Mesenchymal stem cell (in vitro differentiated cells and primary cell): ENCODE data around the gene COL4A1.

ENCODE experiments used
- DNase-seq: peaks from one replicate; pipeline ENCODE4 v3.0.0-alpha.2; 2013
- H2AFZ ChIP-seq: one replicate; pipeline ENCODE4 v1.6.1; 2013; ENCODE audit warnings: low read depth, mild to moderate bottlenecking, control low read depth, inconsistent platforms, low read length, moderate library complexity
- H2AK5ac ChIP-seq: 2 replicates; pipeline ENCODE4 v1.6.1; 2013; ENCODE audit warnings: low read length, moderate library complexity, mild to moderate bottlenecking, inconsistent platforms; ENCODE audit not compliant: severe bottlenecking
- H2BK120ac ChIP-seq: one replicate; pipeline ENCODE4 v1.6.1; 2013; ENCODE audit warnings: low read depth, mild to moderate bottlenecking, inconsistent platforms, low read length, moderate library complexity
- H2BK12ac ChIP-seq, 2 experiments: one replicate each; pipeline ENCODE4 v1.6.1; 2013; ENCODE audit warnings: inconsistent platforms in 2 of 2, low read length in 2 of 2, mild to moderate bottlenecking in 2 of 2, moderate library complexity in 2 of 2, control low read depth in 1 of 2
- H2BK15ac ChIP-seq: one replicate; pipeline ENCODE4 v1.6.1; 2013; ENCODE audit warnings: mild to moderate bottlenecking, low read depth, inconsistent platforms; ENCODE audit not compliant: poor library complexity, severe bottlenecking
- H2BK5ac ChIP-seq: 2 replicates; pipeline ENCODE4 v1.6.1; 2013; ENCODE audit warnings: low read depth, mild to moderate bottlenecking, low read length, control low read depth, inconsistent platforms; ENCODE audit not compliant: poor library complexity, severe bottlenecking
- H3K14ac ChIP-seq, 2 experiments: one replicate each; pipeline ENCODE4 v1.6.1; 2013; ENCODE audit warnings: inconsistent platforms in 2 of 2, low read length in 2 of 2, control low read depth in 1 of 2, mild to moderate bottlenecking in 1 of 2, moderate library complexity in 1 of 2
- H3K18ac ChIP-seq, 2 experiments: one replicate each; pipeline ENCODE4 v1.6.1; 2013; ENCODE audit warnings: inconsistent platforms in 2 of 2, low read length in 2 of 2, control low read depth in 1 of 2, low read depth in 1 of 2, mild to moderate bottlenecking in 1 of 2
- H3K23ac ChIP-seq, 2 experiments: one replicate each; pipeline ENCODE4 v1.6.1; 2013; ENCODE audit warnings: inconsistent platforms in 2 of 2, low read length in 2 of 2, mild to moderate bottlenecking in 2 of 2, moderate library complexity in 2 of 2, control low read depth in 1 of 2
- H3K27ac ChIP-seq: 2 replicates; pipeline ENCODE4 v1.5.1; 2013; ENCODE audit warnings: mild to moderate bottlenecking, moderate library complexity, low read length, control low read depth, inconsistent platforms; ENCODE audit not compliant: poor library complexity, severe bottlenecking
- H3K27me3 ChIP-seq, 2 experiments: 2 replicates each; pipeline versions ENCODE4 v1.6.1 to v1.7.0; 2013; ENCODE audit warnings: low read length in 2 of 2, mild to moderate bottlenecking in 2 of 2, moderate library complexity in 2 of 2, control low read depth in 1 of 2, inconsistent platforms in 1 of 2; ENCODE audit not compliant: control insufficient read depth in 1 of 2, insufficient read depth in 1 of 2
- H3K36me3 ChIP-seq, 2 experiments: 2 replicates each; pipeline versions ENCODE4 v1.6.1 to v1.7.0; 2013; ENCODE audit warnings: low read length in 2 of 2, control low read depth in 1 of 2, inconsistent platforms in 1 of 2, low read depth in 1 of 2, mild to moderate bottlenecking in 1 of 2; ENCODE audit not compliant: insufficient read depth in 2 of 2, control insufficient read depth in 1 of 2
- H3K4ac ChIP-seq, 2 experiments: one replicate each; pipeline ENCODE4 v1.6.1; 2013; ENCODE audit warnings: inconsistent platforms in 2 of 2, low read length in 2 of 2, mild to moderate bottlenecking in 2 of 2, moderate library complexity in 2 of 2, control low read depth in 1 of 2, low read depth in 1 of 2
- H3K4me1 ChIP-seq: 2 replicates; pipeline ENCODE4 v1.6.1; 2013; ENCODE audit warnings: low read depth, low read length, control low read depth; ENCODE audit not compliant: control insufficient read depth, insufficient read depth
- H3K4me2 ChIP-seq: 2 replicates; pipeline ENCODE4 v1.6.1; 2013; ENCODE audit warnings: low read length, mild to moderate bottlenecking, inconsistent platforms; ENCODE audit not compliant: poor library complexity, severe bottlenecking
- H3K4me3 ChIP-seq, 2 experiments: 2 replicates each; pipeline versions ENCODE4 v1.5.1 to v1.7.0; 2013; ENCODE audit warnings: low read length in 2 of 2, mild to moderate bottlenecking in 2 of 2, control low read depth in 1 of 2, low read depth in 1 of 2; ENCODE audit not compliant: insufficient read depth in 1 of 2
- H3K79me1 ChIP-seq: replicated peaks from 2 replicates; pipeline ENCODE4 v1.6.1; 2013; ENCODE audit warnings: mild to moderate bottlenecking, control low read depth, low read length, inconsistent platforms; ENCODE audit not compliant: poor library complexity, severe bottlenecking
- H3K9ac ChIP-seq: 2 replicates; pipeline ENCODE4 v1.7.0; 2013; ENCODE audit warnings: mild to moderate bottlenecking, low read length, moderate library complexity
- H3K9me3 ChIP-seq: 2 replicates; pipeline ENCODE4 v1.7.0; 2013; ENCODE audit warnings: mild to moderate bottlenecking, low read length; ENCODE audit not compliant: control insufficient read depth
- H4K8ac ChIP-seq: one replicate; pipeline ENCODE4 v1.6.1; 2013; ENCODE audit warnings: inconsistent platforms, mild to moderate bottlenecking, low read length, moderate library complexity
- H4K91ac ChIP-seq: one replicate; pipeline ENCODE4 v1.6.1; 2013; ENCODE audit warnings: mild to moderate bottlenecking, low read length, inconsistent platforms
- WGBS: methylation state at CpG from one replicate; pipeline ENCODE4 v1.1.7; 2013; ENCODE audit warnings: mixed read lengths; 5-methylcytosine and 5-hydroxymethylcytosine counted together

The COL4A1 gene

DNA sequence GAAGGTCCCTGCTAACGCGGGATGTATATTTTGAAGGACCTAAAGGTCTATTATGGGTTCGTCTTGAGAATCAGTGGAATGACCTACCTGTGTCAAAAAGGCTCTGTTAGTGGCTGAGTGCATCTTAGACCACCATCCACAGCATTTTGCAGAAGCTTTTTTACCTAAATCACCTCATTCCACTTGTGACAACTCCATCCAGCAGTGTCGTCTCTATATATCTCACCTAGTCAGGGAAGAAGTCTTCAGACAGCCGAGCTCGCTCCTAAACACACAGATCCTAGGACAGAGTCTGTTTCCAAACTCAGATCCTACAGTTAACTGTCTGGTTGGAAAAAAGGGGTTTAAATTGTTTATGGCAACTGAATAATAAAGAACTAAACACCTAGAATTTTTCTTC is 33.7 kb downstream of the COL4A1 start:
- H2AK5ac ChIP-seq = no peak overlapping the region

DNA sequence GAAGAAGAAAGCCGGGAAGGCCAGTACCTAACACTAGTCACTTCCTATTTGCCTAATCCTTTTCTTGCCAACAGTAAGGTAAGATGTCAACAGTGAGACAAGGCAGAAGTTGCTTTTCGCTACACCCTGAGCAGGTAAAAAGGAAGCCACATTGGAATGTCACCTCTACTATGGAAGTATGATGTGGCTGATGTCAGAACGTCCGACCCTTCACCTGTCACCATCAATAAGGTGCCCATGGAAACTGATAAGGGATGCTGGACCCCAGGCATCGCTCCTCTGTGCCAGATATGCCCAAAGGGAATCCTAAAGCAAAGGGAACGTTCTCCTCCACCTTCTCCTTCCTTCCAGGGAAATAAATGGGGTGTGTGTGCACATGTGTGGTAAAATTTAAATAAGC is 34.3 kb downstream of the COL4A1 start:
- no peak overlapping the region for H4K91ac ChIP-seq

More for the DNA sequence above, 33.7 kb downstream of the COL4A1 start:
- Histone ChIP-seq H3K9me3 (no peaks in the 10 kb centered on the region), H3K4me2 (no peak overlapping the region), H3K79me1 (peaks cover 14% of the 10 kb centered on the region), H2AFZ (no peak overlapping the region), H3K14ac (no peak overlapping the region), H3K23ac (no peak overlapping the region), H2BK12ac (no peak overlapping the region), H3K4me3 (no peak overlapping the region), H4K91ac (no peak overlapping the region), H3K36me3 (peaks cover 0 to 24% of the 10 kb centered on the region in 2 experiments), H3K9ac (no peak overlapping the region), H3K27ac (no peak overlapping the region), H3K4ac (no peak overlapping the region), H2BK15ac (no peak overlapping the region), H3K27me3 (no peaks in the 10 kb centered on the region), H3K4me1 (peaks cover 13% of the 10 kb centered on the region), H3K18ac (no peak overlapping the region), H2BK120ac (no peak overlapping the region), H2BK5ac (no peak overlapping the region), H4K8ac (no peak overlapping the region)
- WGBS = 100% methylated on average over 4 of the region's 6 CpGs
- no peak for DNase-seq

GRCh38 chr13:110272227-110272626 is 34.7 kb downstream of the COL4A1 start:
- Histone ChIP-seq H2BK12ac (no peak overlapping the region), H2BK120ac (no peak overlapping the region), H3K79me1 (peaks cover 14% of the 10 kb centered on the region), H3K18ac (no peak overlapping the region), H3K4ac (no peak overlapping the region), H3K4me3 (no peak overlapping the region), H3K4me1 (peaks cover 13% of the 10 kb centered on the region), H3K14ac (no peak overlapping the region), H4K91ac (no peak overlapping the region), H2BK15ac (no peak overlapping the region), H3K9ac (no peak overlapping the region), H2BK5ac (no peak overlapping the region), H3K27me3 (no peaks in the 10 kb centered on the region), H3K4me2 (no peak overlapping the region), H3K27ac (no peak overlapping the region), H3K9me3 (no peaks in the 10 kb centered on the region), H3K23ac (no peak overlapping the region), H2AFZ (no peak overlapping the region), H3K36me3 (peaks cover 0 to 30% of the 10 kb centered on the region in 2 experiments), H2AK5ac (no peak overlapping the region), H4K8ac (no peak overlapping the region)
- no peak for DNase-seq
- 98% methylated on average over 5 of the region's 5 CpGs for WGBS

More for the DNA sequence above, 34.3 kb downstream of the COL4A1 start:
- Histone ChIP-seq H2BK12ac (no peak overlapping the region), H3K27me3 (no peaks in the 10 kb centered on the region), H3K4me2 (no peak overlapping the region), H3K36me3 (peaks cover 0 to 28% of the 10 kb centered on the region in 2 experiments), H3K18ac (no peak overlapping the region), H3K4ac (no peak overlapping the region), H3K4me1 (peaks cover 13% of the 10 kb centered on the region), H3K9me3 (no peaks in the 10 kb centered on the region), H2BK120ac (no peak overlapping the region), H3K14ac (no peak overlapping the region), H4K8ac (no peak overlapping the region), H3K23ac (no peak overlapping the region), H2BK5ac (no peak overlapping the region), H3K27ac (no peak overlapping the region), H3K4me3 (no peak overlapping the region), H2BK15ac (no peak overlapping the region), H2AFZ (no peak overlapping the region), H3K79me1 (peaks cover 14% of the 10 kb centered on the region), H2AK5ac (no peak overlapping the region), H3K9ac (no peak overlapping the region)
- DNase-seq = no peak
- WGBS = 95% methylated on average over 4 of the region's 6 CpGs

DNA sequence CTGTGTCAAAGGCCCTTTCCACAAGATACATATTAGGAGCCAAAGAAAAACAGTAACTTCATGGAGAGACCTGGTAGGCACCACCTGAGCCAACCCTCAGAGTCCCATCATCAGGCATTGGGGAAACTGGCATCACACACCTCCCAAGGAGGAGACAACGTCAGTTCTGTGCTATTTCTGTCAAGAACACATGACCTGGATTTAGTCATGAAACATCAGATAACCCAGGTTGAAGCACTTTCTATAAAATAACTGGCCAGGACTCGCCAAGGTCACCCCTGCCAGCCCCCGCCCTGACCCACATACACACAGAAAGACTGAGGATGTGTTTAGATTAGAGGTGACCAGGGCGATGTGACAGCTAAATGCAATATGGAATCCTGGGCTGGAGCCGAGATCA is 35.6 kb downstream of the COL4A1 start:
- peaks cover 15% of the 10 kb centered on the region for H3K4me1 ChIP-seq
- DNase-seq = no peak

More for the DNA sequence above, 35.6 kb downstream of the COL4A1 start:
- H2AFZ ChIP-seq = no peak overlapping the region
- no peak overlapping the region for H2BK12ac ChIP-seq
- 89% methylated on average over 5 of the region's 5 CpGs for WGBS
- H2AK5ac ChIP-seq = no peak overlapping the region
- H3K4me3 ChIP-seq = no peak overlapping the region
- no peaks in the 10 kb centered on the region for H3K9me3 ChIP-seq
- H3K4ac ChIP-seq = no peak overlapping the region
- H3K27me3 ChIP-seq = no peaks in the 10 kb centered on the region
- H2BK15ac ChIP-seq = no peak overlapping the region
- peaks cover 0 to 36% of the 10 kb centered on the region in 2 experiments for H3K36me3 ChIP-seq
- H3K9ac ChIP-seq = no peak overlapping the region
- no peak overlapping the region for H4K91ac ChIP-seq
- no peak overlapping the region for H3K14ac ChIP-seq
- H3K23ac ChIP-seq = no peak overlapping the region
- peaks cover 11% of the 10 kb centered on the region for H3K79me1 ChIP-seq
- H2BK5ac ChIP-seq = peak overlapping the region; percentile 8
- H3K4me2 ChIP-seq = no peak overlapping the region
- no peak overlapping the region for H2BK120ac ChIP-seq
- H3K18ac ChIP-seq = no peak overlapping the region
- H4K8ac ChIP-seq = no peak overlapping the region
- no peak overlapping the region for H3K27ac ChIP-seq
